Islet of Langerhans (tissue), 1 donor: ENCODE measurements around the gene COL4A1.

ENCODE experiments used
- FAIRE-seq: peaks from one replicate; lab custom pipeline; 2011; peaks lifted over from hg19 to GRCh38; lab: Jason Lieb, UNC

Gene COL4A1

GRCh38 chr13:110306960-110307766 is at the start of gene COL4A1, which contains the start of gene COL4A2:
Gene COL4A1, minus strand, starts transcription at chr13:110307157. Its CDS starts 130 bp downstream, at chr13:110307027.
Gene COL4A2, plus strand, starts transcription at chr13:110307284. Its CDS starts 620 bp downstream, at chr13:110307904.
- no peak for FAIRE-seq

DNA sequence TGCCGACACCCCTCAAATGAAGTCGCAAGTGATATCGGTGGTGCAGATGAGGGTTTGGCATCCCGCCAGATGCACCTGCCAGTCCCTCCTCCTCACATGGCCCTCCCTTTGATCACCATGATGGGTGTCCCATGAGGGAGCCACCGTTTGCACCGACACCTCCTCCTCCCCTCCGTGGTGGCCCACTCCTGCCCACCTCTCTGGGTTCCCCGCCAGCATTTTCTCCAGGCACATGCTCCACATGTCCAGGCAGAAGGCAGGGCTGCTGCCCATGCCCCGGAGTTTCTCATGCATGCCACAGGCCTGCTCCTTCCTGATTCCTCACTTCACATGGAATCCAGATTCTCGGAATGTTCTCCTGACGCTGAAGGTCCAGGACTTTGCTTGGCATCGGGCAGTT is 49.4 kb upstream of the COL4A1 start:
- no peak for FAIRE-seq

DNA sequence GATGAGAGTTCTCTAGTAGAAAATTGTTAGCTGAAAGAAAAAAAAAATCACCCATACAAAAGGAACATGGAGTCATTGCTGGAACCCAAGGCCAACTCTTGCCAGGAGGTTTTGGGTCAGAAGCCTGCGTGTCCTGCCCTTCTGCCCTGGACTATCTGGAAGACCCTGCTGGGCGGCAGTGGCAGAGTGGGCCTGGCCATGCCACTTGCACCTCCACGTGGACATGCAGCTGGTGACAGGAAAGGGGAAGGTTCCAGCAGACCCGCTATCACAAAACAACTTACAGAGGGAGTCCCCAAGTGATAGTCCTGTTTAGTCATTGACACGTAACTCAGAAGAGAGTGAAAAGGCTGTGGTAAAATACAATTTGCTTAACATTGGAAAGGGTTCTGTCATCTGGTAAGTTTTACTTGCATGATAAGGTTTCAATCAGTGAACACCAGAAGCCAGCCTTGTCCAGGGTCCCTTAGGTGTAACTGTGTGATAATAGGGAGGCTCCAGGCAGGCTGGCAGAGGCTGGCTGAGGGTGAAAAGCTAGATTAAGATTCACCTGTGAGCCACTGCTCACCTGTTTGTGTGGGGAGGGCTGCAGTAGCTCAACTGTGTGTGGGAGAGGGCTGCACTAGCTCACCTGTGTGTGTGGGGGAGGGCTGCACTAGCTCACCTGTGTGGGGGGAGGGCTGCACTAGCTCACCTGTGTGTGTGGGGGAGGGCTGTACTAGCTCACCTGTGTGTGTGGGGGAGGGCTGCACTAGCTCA is 47.9 kb upstream of the COL4A1 start:
- no peak for FAIRE-seq

GRCh38 chr13:110354123-110354627 is 47.2 kb upstream of the COL4A1 start:
- FAIRE-seq: no peak

DNA sequence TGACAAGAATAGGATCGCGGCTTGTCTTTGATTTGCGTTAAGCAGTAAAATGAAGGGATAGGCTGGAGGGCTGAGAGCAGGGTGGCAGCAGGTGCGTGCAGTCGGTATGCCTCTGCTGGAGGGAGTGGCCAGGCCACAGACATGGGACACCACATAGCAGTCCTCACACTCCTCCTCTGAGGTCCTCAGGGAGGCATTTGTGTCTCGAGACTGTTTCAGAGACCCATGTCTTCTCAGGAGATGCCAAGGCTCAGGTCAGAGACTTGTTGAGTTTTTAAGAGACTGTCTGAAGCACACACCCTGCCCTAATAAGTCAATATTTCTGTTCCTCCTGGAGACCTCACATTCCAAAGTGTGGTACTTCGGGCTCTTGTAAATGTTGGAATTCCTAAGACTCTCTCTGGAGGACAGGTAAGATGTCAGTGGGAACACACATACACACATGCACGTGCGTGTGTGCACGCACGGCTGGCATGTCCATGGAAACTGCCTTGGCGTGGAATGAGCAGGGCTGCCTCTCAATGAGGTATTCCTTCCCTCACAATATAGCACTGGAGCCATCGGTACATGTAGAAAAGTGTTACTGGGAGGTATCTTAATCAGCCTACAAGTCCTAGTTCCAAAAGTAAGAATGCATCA is 46.5 kb upstream of the COL4A1 start:
- no peak for FAIRE-seq

GRCh38 chr13:110352735-110353134 is 45.8 kb upstream of the COL4A1 start:
- no peak for FAIRE-seq

DNA sequence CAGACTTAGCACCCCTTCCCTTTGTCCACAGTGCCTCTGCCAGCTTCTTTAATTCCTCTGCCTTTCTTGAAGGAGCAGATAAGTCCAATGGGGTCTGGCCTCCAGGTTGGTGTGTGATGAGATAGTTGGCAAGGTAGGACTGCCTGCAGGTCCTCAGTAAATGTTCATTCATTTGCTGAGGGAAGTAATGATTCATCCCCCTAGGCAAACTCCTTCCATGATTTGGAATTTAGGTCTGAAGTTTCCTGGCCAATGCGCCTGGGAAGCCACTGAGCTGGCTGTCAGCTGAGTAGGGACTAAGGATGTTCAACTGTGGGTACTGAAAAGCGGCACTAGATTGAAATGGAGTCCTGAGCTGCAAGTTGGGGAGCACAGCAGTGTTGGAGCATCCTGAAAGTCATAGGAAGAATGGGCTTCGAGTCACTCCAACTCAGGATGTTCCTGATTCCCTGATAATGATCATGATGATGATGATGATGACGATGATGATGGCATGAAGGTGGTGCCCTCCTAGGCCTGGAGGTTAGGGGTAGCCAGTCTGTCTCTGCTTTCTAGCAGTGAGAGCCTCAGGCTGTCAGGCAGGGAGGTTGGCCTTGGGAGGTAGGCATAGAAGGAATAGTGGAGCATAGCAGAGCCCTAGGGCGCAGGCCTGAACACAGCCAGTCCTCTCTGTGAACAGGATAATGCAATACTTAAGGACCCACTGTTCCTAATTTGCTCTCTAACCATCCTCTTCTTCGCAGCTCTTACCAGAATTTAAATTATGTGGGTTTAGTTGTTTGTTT is 44.9 kb upstream of the COL4A1 start:
- no peak for FAIRE-seq

GRCh38 chr13:110350509-110350908 is 43.6 kb upstream of the COL4A1 start:
- FAIRE-seq: no peak

DNA sequence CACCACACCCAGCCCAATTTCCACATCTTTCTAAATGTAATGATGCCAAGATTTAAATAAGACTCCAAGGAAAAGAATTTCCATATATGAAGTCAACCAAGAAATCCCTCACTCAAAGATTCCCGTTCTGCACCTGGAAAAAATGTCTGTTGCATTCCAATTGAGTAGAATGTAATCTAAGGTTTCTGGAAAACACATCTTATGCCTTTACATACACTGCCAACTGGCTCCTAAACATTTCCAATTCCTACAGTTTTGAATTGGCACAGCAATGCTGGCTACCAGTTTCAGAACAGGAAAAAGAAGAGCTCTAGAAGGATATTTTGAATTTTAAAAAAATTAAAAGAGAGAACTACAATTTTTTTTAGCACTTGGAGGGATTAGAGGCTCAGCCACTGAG is 43.1 kb upstream of the COL4A1 start:
- no peak for FAIRE-seq

DNA sequence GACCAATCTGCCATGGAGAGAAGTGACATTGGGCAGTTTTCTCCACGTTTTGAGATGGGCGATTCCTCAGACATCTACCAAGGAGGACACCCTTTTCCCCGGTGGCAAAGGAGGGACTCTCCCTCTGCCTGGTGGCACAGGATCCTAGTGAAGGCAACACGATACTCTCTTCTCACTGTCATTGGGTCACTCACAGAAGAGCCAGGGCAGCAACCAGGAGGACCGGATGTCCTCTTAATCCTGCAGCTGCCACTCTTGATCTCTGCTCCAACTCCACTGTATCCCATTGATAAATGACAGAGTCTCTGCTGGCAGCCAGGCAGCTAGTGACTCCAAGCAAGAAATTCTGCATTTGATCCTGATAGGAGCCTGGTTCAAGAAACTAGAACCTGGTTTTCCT is 42.3 kb upstream of the COL4A1 start:
- FAIRE-seq: no peak

GRCh38 chr13:110348309-110349105 is 41.5 kb upstream of the COL4A1 start:
- FAIRE-seq: no peak

DNA sequence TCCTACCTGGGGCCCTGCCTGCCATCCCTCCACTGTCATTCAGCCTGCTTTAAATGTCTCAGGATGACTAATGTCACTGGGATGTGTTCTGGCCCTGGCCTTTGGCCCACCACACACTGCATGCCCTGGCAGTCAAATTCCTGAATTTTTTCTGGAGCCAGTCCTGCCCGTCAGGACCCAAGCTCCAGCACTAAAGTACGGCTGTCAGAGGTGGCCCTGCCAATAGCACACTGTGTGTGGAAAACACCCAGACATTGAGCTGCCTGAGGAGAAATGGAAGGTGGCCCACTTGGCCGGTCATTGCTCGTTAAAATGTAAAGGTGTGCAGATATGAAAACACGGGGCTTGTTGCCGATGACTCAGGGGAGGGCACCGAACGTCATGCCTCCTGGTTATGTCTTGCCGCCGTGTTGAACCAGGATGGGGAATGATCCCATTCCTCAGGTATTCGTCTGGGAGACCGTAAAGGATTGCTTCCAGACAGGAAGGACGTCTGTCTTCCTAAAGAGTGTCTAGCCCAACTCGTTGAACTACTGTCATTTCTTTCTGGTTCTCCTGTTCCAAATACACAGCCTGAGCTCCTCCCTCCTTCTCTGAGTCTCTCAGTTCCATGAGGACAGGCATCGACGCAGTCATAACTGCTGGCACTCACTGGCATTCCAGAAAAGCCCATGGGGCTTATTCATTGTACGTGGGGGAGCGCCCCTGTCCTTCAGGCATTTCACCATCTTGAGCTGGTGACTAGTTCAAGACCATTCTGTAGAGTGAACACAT is 40.8 kb upstream of the COL4A1 start:
- FAIRE-seq: no peak

GRCh38 chr13:110347088-110347487 is 40.1 kb upstream of the COL4A1 start:
- no peak for FAIRE-seq

- FAIRE-seq: no peak
Observed at GRCh38 chr13:110346661-110347067, 39.7 kb upstream of the COL4A1 start.

- no peak for FAIRE-seq
Observed at GRCh38 chr13:110345701-110346100, 38.7 kb upstream of the COL4A1 start.

- no peak for FAIRE-seq
Observed at GRCh38 chr13:110345266-110345665, 38.3 kb upstream of the COL4A1 start.

GRCh38 chr13:110344320-110344719 is 37.4 kb upstream of the COL4A1 start:
- FAIRE-seq: no peak

DNA sequence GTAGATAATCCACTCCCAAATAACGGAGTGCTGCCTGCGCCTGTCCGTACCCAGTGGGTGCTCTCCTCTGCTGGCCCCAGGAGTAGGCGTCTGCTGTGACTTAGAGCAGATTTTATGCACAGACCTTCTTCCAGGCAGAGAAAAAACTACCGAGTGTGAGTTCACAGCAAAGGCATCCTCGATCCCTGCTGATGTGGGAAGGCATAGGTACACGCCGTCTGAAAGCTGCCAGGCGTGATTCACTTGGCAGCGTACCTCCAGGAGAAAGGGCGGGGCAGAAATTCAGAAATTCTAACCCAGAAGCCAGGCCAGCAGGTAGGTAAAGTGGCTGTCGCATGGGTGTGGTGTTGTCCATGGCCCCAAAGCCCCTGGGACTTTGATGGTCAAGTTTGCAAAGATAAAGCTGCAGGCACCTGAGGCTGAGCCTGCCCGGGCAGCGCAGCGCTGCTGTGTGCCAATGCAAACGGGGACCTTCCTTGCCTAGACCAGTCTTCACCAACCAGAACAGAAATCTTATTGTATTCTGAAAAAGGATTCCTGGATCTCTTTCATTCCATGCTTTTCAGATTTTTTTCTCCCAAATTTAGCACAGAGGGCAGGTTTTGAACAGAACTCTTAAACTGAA is 36.4 kb upstream of the COL4A1 start:
- no peak for FAIRE-seq

- no peak for FAIRE-seq
Observed at GRCh38 chr13:110342474-110342873, 35.5 kb upstream of the COL4A1 start.
